OCI-LY7 (cell line): ENCODE measurements around the gene MLLT3. TPM values are rescaled to one million over a fixed set of nuclear protein-coding genes. Genes with fewer than 3 reads are reported as not detected.

ENCODE experiments used
- BruUV-seq: library from RNA; stranded (reverse); fragments of 400-500 nt; replicated peaks from 2 replicates; lab custom pipeline; 2021; lab: Mats Ljungman, UMichigan
- CTCF ChIA-PET: fragments of 300-600 bp; sonication (Branson Sonifier 250); formaldehyde crosslinking; loops from one replicate; lab custom pipeline; 2022; ENCODE audit warnings: antibody characterized with exemption; ENCODE audit not compliant: unreplicated experiment; lab: Charles Lee
- POLR2A ChIA-PET: fragments of 300-600 bp; sonication (Branson Sonifier 250); formaldehyde crosslinking; loops from one replicate; lab custom pipeline; 2022; ENCODE audit warnings: antibody characterized with exemption; lab: Charles Lee
- DNase-seq: peaks from one replicate; pipeline ENCODE4 v3.0.0-alpha.2; 2015; ENCODE audit warnings: low spot score
- H2AFZ ChIP-seq: fragments of 200-600 bp; sonication (generic), shearing (Covaris generic); 2 replicates; pipeline ENCODE4 v1.6.1; 2014; ENCODE audit warnings: mild to moderate bottlenecking, antibody characterized with exemption, low read length, moderate library complexity
- H3K27ac ChIP-seq: fragments of 200-600 bp; sonication (generic); 2 replicates; pipeline ENCODE4 v1.5.1; 2014; ENCODE audit warnings: mixed run types, low read depth, mild to moderate bottlenecking, moderate library complexity, low read length, inconsistent platforms; ENCODE audit not compliant: poor library complexity, severe bottlenecking
- H3K36me3 ChIP-seq: fragments of 200-600 bp; sonication (generic); 2 replicates; pipeline ENCODE4 v1.6.1; 2014; ENCODE audit warnings: mild to moderate bottlenecking, antibody characterized with exemption, low read length, moderate library complexity, mixed read lengths; ENCODE audit not compliant: insufficient read depth
- H3K4me1 ChIP-seq: fragments of 200-600 bp; sonication (generic); 2 replicates; pipeline ENCODE4 v1.5.1; 2014; ENCODE audit warnings: mild to moderate bottlenecking, low read length; ENCODE audit not compliant: insufficient read depth, poor library complexity, severe bottlenecking
- H3K4me2 ChIP-seq: fragments of 200-600 bp; sonication (generic); 2 replicates; pipeline ENCODE4 v1.6.1; 2014; ENCODE audit warnings: mild to moderate bottlenecking, low read length
- H3K4me3 ChIP-seq: fragments of 200-600 bp; sonication (generic); 2 replicates; pipeline ENCODE4 v1.5.1; 2014; ENCODE audit warnings: mild to moderate bottlenecking, low read depth, low read length; ENCODE audit not compliant: poor library complexity, severe bottlenecking
- H3K79me2 ChIP-seq: fragments of 200-600 bp; sonication (generic); 2 replicates; pipeline ENCODE4 v1.6.1; 2016; ENCODE audit warnings: low read depth, mild to moderate bottlenecking, low read length, moderate library complexity, mixed read lengths; ENCODE audit not compliant: insufficient read depth
- H3K9me2 ChIP-seq: fragments of 200-600 bp; sonication (generic); 2 replicates; pipeline ENCODE4 v1.6.1; 2016; ENCODE audit warnings: mild to moderate bottlenecking, low read length, mixed read lengths; ENCODE audit not compliant: insufficient read depth
- H3K9me3 ChIP-seq: fragments of 200-600 bp; sonication (generic); 2 replicates; pipeline ENCODE4 v1.6.1; 2014; ENCODE audit warnings: mild to moderate bottlenecking, mixed run types, low read length, mixed read lengths
- H4K20me1 ChIP-seq: fragments of 200-600 bp; sonication (generic); 2 replicates; pipeline ENCODE4 v1.6.1; 2014; ENCODE audit warnings: mild to moderate bottlenecking, antibody characterized with exemption, low read length, moderate library complexity, mixed read lengths; ENCODE audit not compliant: insufficient read depth
- CTCF ChIP-seq: fragments of 200-600 bp; sonication (generic); conservative IDR thresholded peaks from 2 replicates; pipeline ENCODE4 v1.5.1; 2014; ENCODE audit warnings: mild to moderate bottlenecking, antibody characterized with exemption, low read length, moderate library complexity, mixed read lengths
- EZH2phosphoT487 ChIP-seq: fragments of 200-600 bp; sonication (generic); IDR thresholded peaks from 2 replicates; pipeline ENCODE4 v1.6.1; 2018; ENCODE audit warnings: low read depth, borderline replicate concordance, mild to moderate bottlenecking, mixed run types, antibody characterized with exemption, low read length, moderate library complexity, mixed read lengths
- intact Hi-C: fragments of 100-400 bp; cut with micrococcal nuclease; formaldehyde crosslinking; loops from one replicate; pipeline ENCODE4 v1.10.0; 2022; ENCODE audit not compliant: unreplicated experiment
- total RNA-seq, 2 experiments: library from RNA; depleted of rRNA in 1 of 2; stranded (reverse); fragments of >200 nt in 1 of 2; shearing (Covaris generic) in 1 of 2; gene quantifications; 2 replicates each; pipeline ENCODE4 v1.2.3, GENCODE V29; 2014 to 2022

The MLLT3 gene
- total RNA-seq, 2 experiments from 2014 or later = 7.1 to 9.9 TPM

- no peaks in the 10 kb centered on the region for H3K4me1 ChIP-seq
- H3K36me3 ChIP-seq = no peaks in the 10 kb centered on the region
- no peaks in the 10 kb centered on the region for H4K20me1 ChIP-seq
- ChIA-PET CTCF (no interaction called here), POLR2A (no interaction called here)
- no peak overlapping the region for H3K4me2 ChIP-seq
- H3K9me2 ChIP-seq = no peaks in the 10 kb centered on the region
- intact Hi-C loops = no loop called here
- no peak for TF ChIP-seq EZH2phosphoT487
- no peak for TF ChIP-seq CTCF
- H2AFZ ChIP-seq = no peak overlapping the region
- H3K79me2 ChIP-seq = no peaks in the 10 kb centered on the region
- H3K27ac ChIP-seq = no peak overlapping the region
- H3K4me3 ChIP-seq = no peak overlapping the region
- no peaks in the 10 kb centered on the region for H3K9me3 ChIP-seq
- DNase-seq = no peak
- BruUV-seq = no TSS peak
Measured at GRCh38 chr9:20499013-20499412, 123.3 kb downstream of the MLLT3 start.

- Histone ChIP-seq H3K9me3 (no peaks in the 10 kb centered on the region), H4K20me1 (no peaks in the 10 kb centered on the region), H3K9me2 (no peaks in the 10 kb centered on the region), H2AFZ (no peak overlapping the region), H3K36me3 (no peaks in the 10 kb centered on the region), H3K79me2 (no peaks in the 10 kb centered on the region), H3K27ac (no peak overlapping the region), H3K4me2 (no peak overlapping the region), H3K4me1 (no peaks in the 10 kb centered on the region), H3K4me3 (no peak overlapping the region)
- DNase-seq = no peak
- no peak for TF ChIP-seq CTCF
- intact Hi-C loops = no loop called here
- ChIA-PET CTCF (no interaction called here), POLR2A (no interaction called here)
- BruUV-seq = no TSS peak
Measured at GRCh38 chr9:20496328-20496727, 126.0 kb downstream of the MLLT3 start.

- intact Hi-C loops = no loop called here
- ChIA-PET CTCF (no interaction called here), POLR2A (no interaction called here)
- H3K4me1 ChIP-seq = no peaks in the 10 kb centered on the region
- no peaks in the 10 kb centered on the region for H3K79me2 ChIP-seq
- no peaks in the 10 kb centered on the region for H4K20me1 ChIP-seq
- H3K4me3 ChIP-seq = no peak overlapping the region
- DNase-seq = no peak
- no peaks in the 10 kb centered on the region for H3K36me3 ChIP-seq
- no TSS peak for BruUV-seq
- TF ChIP-seq EZH2phosphoT487 = no peak
- no peak for TF ChIP-seq CTCF
- no peak overlapping the region for H3K27ac ChIP-seq
- no peaks in the 10 kb centered on the region for H3K9me2 ChIP-seq
- H2AFZ ChIP-seq = no peak overlapping the region
- no peaks in the 10 kb centered on the region for H3K9me3 ChIP-seq
- H3K4me2 ChIP-seq = no peak overlapping the region
Measured at GRCh38 chr9:20495098-20495497, 127.2 kb downstream of the MLLT3 start.
